ENCODE results near the gene PLAGL1.

Gene PLAGL1

GRCh38 chr6:143965503-143966171, 42.4 kb downstream of the PLAGL1 start:
- DNase-seq (ENCODE audit: low spot score), result no peak

- DNase-seq (ENCODE audit: low spot score), result no peak
These were observed 43.4 kb downstream of the PLAGL1 start for GRCh38 chr6:143964674-143965081.

- DNase-seq (ENCODE audit: low spot score), result no peak
These were observed 44.7 kb downstream of the PLAGL1 start for GRCh38 chr6:143963158-143963919.

- no peak for DNase-seq (ENCODE audit: low spot score)
These were observed 45.9 kb downstream of the PLAGL1 start for GRCh38 chr6:143961886-143962878.

- DNase-seq (ENCODE audit: low spot score), result no peak
These were observed 47.0 kb downstream of the PLAGL1 start for GRCh38 chr6:143961066-143961465.

GRCh38 chr6:143959927-143960326, 48.1 kb downstream of the PLAGL1 start:
- DNase-seq (ENCODE audit: low spot score), result no peak

- no peak for DNase-seq (ENCODE audit: low spot score)
These were observed 49.1 kb downstream of the PLAGL1 start for GRCh38 chr6:143958839-143959399.

- no peak for DNase-seq (ENCODE audit: low spot score)
These were observed 50.3 kb downstream of the PLAGL1 start for GRCh38 chr6:143957679-143958274.

- DNase-seq (ENCODE audit: low spot score), result no peak
These were observed 52.1 kb downstream of the PLAGL1 start for GRCh38 chr6:143955971-143956370.

- no peak for DNase-seq (ENCODE audit: low spot score)
These were observed 54.1 kb downstream of the PLAGL1 start for GRCh38 chr6:143953922-143954321.

GRCh38 chr6:143952947-143953701, 54.9 kb downstream of the PLAGL1 start:
- DNase-seq (ENCODE audit: low spot score), result no peak

- peak; percentile 19 for DNase-seq (ENCODE audit: low spot score)
These were observed 55.8 kb downstream of the PLAGL1 start for GRCh38 chr6:143952060-143952778.

- DNase-seq (ENCODE audit: low spot score), result no peak
These were observed 57.2 kb downstream of the PLAGL1 start for GRCh38 chr6:143950875-143951274.

- DNase-seq (ENCODE audit: low spot score), result no peak
These were observed 58.1 kb downstream of the PLAGL1 start for GRCh38 chr6:143949962-143950361.

GRCh38 chr6:143949535-143949934, 58.5 kb downstream of the PLAGL1 start:
- DNase-seq (ENCODE audit: low spot score), result no peak

GRCh38 chr6:143948208-143948607, 59.9 kb downstream of the PLAGL1 start:
- no peak for DNase-seq (ENCODE audit: low spot score)

GRCh38 chr6:143941852-143942627, 66.0 kb downstream of the PLAGL1 start:
- DNase-seq (ENCODE audit: low spot score), result peak; percentile 54

GRCh38 chr6:143940011-143940597, 68.0 kb downstream of the PLAGL1 start:
- DNase-seq (ENCODE audit: low spot score), result peak; percentile 40

- no peak for DNase-seq (ENCODE audit: low spot score)
These were observed 68.7 kb downstream of the PLAGL1 start for GRCh38 chr6:143939364-143939763.

Data from cerebellar cortex (tissue), 1 donor.